Measurements from ENCODE around the gene CTNND2.

DNA sequence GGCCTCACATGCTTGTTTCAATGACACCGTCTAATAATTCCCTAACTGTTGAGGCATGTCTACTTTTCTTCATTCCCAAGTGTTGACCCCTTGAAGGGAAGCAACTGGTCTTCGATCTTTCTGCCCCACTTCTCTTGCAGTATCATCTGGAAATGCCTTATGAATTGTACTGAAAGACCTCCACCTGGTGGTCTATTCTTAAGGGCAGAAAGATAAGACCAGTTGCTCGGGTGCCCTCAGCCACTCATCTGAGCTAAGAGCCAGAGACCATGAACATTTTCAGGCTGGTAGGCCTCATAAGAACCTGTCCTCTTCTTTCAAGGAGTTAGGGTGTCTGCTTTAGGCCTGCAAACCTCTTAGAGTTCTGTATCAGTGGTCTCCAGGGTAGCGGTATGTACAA lies 542.5 kb downstream of the CTNND2 start:
- TF ChIP-seq CBX3 (IDR thresholded peaks at IDR 0.05; ENCODE audit: borderline replicate concordance, low read depth) (no peak), POLR2AphosphoS5 (IDR thresholded peaks at IDR 0.05; ENCODE audit: low read length) (no peak), MXI1 (IDR thresholded peaks at IDR 0.05; ENCODE audit: low read depth, low read length) (no peak), CREB1 (IDR thresholded peaks at IDR 0.05; ENCODE audit: low read depth) (no peak), RAD21 (IDR thresholded peaks at IDR 0.05; ENCODE audit: insufficient read depth, low read depth, low read length) (no peak), ESRRA (IDR thresholded peaks at IDR 0.05; ENCODE audit: low read length) (no peak), USF2 (IDR thresholded peaks at IDR 0.05; ENCODE audit: borderline replicate concordance, low read depth, low read length) (no peak), NRF1 (conservative IDR thresholded peaks at IDR 0.05; ENCODE audit: low read depth, low read length) (no peak), CHD2 (IDR thresholded peaks at IDR 0.05; ENCODE audit: borderline replicate concordance, low read depth, low read length) (no peak)
- TF ChIP-seq, protein P1, sequence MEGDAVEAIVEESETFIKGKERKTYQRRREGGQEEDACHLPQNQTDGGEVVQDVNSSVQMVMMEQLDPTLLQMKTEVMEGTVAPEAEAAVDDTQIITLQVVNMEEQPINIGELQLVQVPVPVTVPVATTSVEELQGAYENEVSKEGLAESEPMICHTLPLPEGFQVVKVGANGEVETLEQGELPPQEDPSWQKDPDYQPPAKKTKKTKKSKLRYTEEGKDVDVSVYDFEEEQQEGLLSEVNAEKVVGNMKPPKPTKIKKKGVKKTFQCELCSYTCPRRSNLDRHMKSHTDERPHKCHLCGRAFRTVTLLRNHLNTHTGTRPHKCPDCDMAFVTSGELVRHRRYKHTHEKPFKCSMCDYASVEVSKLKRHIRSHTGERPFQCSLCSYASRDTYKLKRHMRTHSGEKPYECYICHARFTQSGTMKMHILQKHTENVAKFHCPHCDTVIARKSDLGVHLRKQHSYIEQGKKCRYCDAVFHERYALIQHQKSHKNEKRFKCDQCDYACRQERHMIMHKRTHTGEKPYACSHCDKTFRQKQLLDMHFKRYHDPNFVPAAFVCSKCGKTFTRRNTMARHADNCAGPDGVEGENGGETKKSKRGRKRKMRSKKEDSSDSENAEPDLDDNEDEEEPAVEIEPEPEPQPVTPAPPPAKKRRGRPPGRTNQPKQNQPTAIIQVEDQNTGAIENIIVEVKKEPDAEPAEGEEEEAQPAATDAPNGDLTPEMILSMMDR (IDR thresholded peaks at IDR 0.05 in 2 of 3, conservative IDR thresholded peaks at IDR 0.05 in 1 of 3; ENCODE audit: control insufficient read depth in 2 of 3, extremely low read depth in 1 of 3, insufficient read depth in 1 of 3, low read depth in 3 of 3, low read length in 3 of 3) = no peak

Measured in GM12878 (cell line).